ENCODE data around the gene PLCB4.

The PLCB4 gene

DNA sequence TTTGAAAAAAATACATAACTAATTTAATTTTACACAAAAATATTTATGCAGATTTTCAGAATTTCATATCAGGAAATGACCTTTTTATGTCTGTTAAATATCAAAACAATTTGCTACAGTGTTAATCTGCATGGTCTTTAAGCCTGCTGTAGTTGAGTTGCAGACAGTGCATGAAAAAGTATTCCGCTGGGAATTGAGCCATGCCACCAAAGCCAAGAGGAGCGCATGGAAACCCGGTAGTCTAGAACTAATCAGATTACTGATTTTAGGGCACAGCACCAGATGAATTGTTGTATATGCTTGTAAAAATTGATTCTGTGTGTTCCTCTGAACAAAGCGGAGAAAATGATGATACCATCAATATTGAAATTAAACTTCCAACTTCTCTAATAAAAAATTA, 411.2 kb downstream of the PLCB4 start:
- no peak overlapping the region for H3K4me3 Mint-ChIP-seq
- DNase-seq (ENCODE audit: low spot score in 2 of 2) (no peak), ATAC-seq (no peak)
- H3K4me1 Mint-ChIP-seq = no peaks in the 10 kb centered on the region
- peaks cover 9% of the 10 kb centered on the region for H3K9me3 Mint-ChIP-seq
- H3K36me3 Mint-ChIP-seq = no peaks in the 10 kb centered on the region
- H3K27ac Mint-ChIP-seq = no peak overlapping the region

DNA sequence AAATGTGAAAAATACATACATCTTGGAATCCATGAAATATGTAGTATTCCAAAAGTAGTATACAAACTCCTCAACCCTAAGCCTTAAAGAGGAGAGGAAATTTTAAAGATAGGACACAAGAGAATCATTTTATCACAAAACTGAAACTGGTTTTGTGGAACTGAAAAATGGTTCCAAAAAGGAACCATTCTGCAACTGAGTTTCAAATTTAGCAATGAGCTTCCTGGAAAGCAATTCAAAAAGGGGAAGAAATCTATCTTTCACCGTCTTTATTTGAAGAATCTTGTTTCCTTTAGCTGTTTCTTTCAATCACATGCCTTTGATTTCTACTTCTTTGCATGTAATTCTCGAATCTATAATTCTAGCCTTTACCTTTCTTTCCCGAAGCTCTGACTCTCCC, 413.3 kb downstream of the PLCB4 start:
- ATAC-seq = no peak
- H3K9me3 Mint-ChIP-seq = peaks cover 10% of the 10 kb centered on the region
- H3K4me3 Mint-ChIP-seq = no peak overlapping the region
- H3K27ac Mint-ChIP-seq = no peak overlapping the region
- no peaks in the 10 kb centered on the region for H3K4me1 Mint-ChIP-seq
- H3K36me3 Mint-ChIP-seq = no peaks in the 10 kb centered on the region
- DNase-seq (ENCODE audit: low spot score in 2 of 2) = no peak

- Mint-ChIP-seq H3K4me3 (no peak overlapping the region), H3K27ac (no peak overlapping the region), H3K4me1 (no peaks in the 10 kb centered on the region), H3K9me3 (peaks cover 10% of the 10 kb centered on the region), H3K36me3 (no peaks in the 10 kb centered on the region)
- ATAC-seq (no peak), DNase-seq (ENCODE audit: low spot score in 2 of 2) (no peak)
Observed at GRCh38 chr20:9483131-9483530, 414.2 kb downstream of the PLCB4 start.

GRCh38 chr20:9485614-9486340, 416.9 kb downstream of the PLCB4 start:
- no peak for ATAC-seq
- H3K36me3 Mint-ChIP-seq = no peaks in the 10 kb centered on the region
- H3K9me3 Mint-ChIP-seq = peaks cover 15% of the 10 kb centered on the region
- no peak for DNase-seq (ENCODE audit: low spot score in 2 of 2)
- no peak overlapping the region for H3K27ac Mint-ChIP-seq
- no peaks in the 10 kb centered on the region for H3K4me1 Mint-ChIP-seq
- no peak overlapping the region for H3K4me3 Mint-ChIP-seq

GRCh38 chr20:9487231-9487630, 418.3 kb downstream of the PLCB4 start:
- H3K36me3 Mint-ChIP-seq = no peaks in the 10 kb centered on the region
- peaks cover 15% of the 10 kb centered on the region for H3K9me3 Mint-ChIP-seq
- DNase-seq (ENCODE audit: low spot score in 2 of 2) (no peak), ATAC-seq (no peak)
- H3K4me3 Mint-ChIP-seq = no peak overlapping the region
- no peaks in the 10 kb centered on the region for H3K4me1 Mint-ChIP-seq
- H3K27ac Mint-ChIP-seq = no peak overlapping the region

DNA sequence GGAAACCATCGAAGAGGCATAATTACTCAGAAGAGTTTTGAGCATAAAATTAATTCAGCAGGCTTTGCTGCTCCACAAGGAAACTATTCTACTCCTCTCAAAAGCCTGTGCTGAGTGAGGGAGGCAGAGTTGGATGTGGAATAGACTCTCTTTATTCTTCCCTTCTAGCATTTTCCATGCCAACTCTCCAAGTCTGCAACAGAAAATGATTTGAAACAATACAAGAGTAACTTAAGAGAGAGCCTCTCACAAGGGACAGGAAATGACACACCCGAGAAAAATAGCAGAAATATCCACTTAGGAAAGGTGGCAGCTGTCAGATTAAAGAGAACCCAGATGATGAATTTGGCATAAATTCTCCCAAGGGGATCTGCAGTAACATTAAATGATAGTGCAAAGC, 419.2 kb downstream of the PLCB4 start:
- DNase-seq (ENCODE audit: low spot score in 2 of 2) (no peak), ATAC-seq (no peak)
- H3K27ac Mint-ChIP-seq = no peak overlapping the region
- peaks cover 12% of the 10 kb centered on the region for H3K9me3 Mint-ChIP-seq
- no peaks in the 10 kb centered on the region for H3K36me3 Mint-ChIP-seq
- H3K4me3 Mint-ChIP-seq = no peak overlapping the region
- H3K4me1 Mint-ChIP-seq = no peaks in the 10 kb centered on the region

DNA sequence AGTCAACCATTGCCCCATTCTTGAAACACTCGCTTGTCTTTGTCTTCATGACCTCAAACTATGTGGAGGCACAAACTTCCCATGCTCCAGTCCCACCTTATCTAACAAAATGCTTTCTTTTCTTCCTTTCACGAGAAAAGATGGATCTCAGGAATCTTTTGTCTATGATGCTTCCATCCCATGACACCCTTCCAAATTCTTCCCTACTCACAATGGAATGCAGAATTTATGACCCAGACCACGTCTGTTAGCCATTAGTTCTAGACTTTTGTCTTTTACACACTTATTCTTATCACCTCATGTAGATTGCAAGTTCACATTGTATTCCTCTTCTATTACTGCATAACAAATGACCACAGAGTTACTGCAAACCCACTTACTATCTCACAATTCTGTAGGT, 421.3 kb downstream of the PLCB4 start:
- ATAC-seq = no peak
- no peak for DNase-seq (ENCODE audit: low spot score in 2 of 2)
- Mint-ChIP-seq H3K36me3 (no peaks in the 10 kb centered on the region), H3K27ac (no peak overlapping the region), H3K4me3 (no peak overlapping the region), H3K4me1 (no peaks in the 10 kb centered on the region), H3K9me3 (peaks cover 12% of the 10 kb centered on the region)

DNA sequence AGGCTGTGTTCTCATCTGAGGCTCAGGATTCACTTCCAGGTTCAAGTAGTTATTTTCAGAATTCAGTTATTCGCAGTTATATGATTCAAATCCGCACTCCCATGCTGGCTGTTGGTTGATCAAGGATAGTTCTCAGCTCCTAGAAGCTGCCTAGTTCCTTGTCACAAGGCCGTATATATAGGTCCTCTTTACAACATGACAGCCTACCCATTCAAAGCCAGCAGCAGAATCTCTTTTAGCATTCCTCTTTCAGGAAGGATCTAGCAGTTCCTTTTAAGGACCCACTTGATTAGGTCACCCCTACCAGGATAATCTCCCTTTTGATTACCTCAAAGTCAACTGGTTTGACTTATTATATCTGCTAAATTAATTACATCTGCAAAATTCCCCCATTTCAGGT, 421.7 kb downstream of the PLCB4 start:
- Mint-ChIP-seq H3K4me1 (no peaks in the 10 kb centered on the region), H3K4me3 (no peak overlapping the region), H3K9me3 (peaks cover 12% of the 10 kb centered on the region), H3K27ac (no peak overlapping the region), H3K36me3 (no peaks in the 10 kb centered on the region)
- DNase-seq (ENCODE audit: low spot score in 2 of 2) (no peak), ATAC-seq (no peak)

GRCh38 chr20:9491324-9491723, 422.4 kb downstream of the PLCB4 start:
- DNase-seq (ENCODE audit: low spot score in 2 of 2) = no peak
- H3K27ac Mint-ChIP-seq = no peak overlapping the region
- no peaks in the 10 kb centered on the region for H3K36me3 Mint-ChIP-seq
- peaks cover 14% of the 10 kb centered on the region for H3K9me3 Mint-ChIP-seq
- H3K4me1 Mint-ChIP-seq = no peaks in the 10 kb centered on the region
- ATAC-seq = no peak
- H3K4me3 Mint-ChIP-seq = no peak overlapping the region

GRCh38 chr20:9492067-9492466, 423.2 kb downstream of the PLCB4 start:
- H3K4me3 Mint-ChIP-seq = no peak overlapping the region
- H3K4me1 Mint-ChIP-seq = no peaks in the 10 kb centered on the region
- DNase-seq (ENCODE audit: low spot score in 2 of 2) (no peak), ATAC-seq (no peak)
- H3K36me3 Mint-ChIP-seq = no peaks in the 10 kb centered on the region
- H3K27ac Mint-ChIP-seq = no peak overlapping the region
- peaks cover 12% of the 10 kb centered on the region for H3K9me3 Mint-ChIP-seq

DNA sequence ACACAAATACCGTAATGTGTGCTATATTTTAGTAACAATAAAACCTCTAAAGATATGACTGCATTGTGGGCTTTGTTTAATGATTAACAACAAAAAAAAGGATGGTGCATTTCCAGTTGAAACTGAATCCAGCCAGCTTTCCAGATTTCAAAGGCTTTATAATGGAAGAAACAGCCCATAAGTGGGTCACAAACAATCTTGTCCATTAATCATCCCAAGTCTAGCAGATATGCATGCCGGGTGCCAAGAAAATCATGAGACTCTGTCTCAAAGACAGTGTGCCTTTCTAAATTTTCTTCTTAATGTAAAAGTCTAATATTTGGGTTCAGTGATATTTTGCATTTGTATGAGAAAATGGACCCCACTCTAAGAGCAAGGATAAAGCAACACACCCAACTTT, 424.9 kb downstream of the PLCB4 start:
- Mint-ChIP-seq H3K27ac (no peak overlapping the region), H3K4me1 (no peaks in the 10 kb centered on the region), H3K4me3 (no peak overlapping the region), H3K9me3 (peaks cover 12% of the 10 kb centered on the region), H3K36me3 (no peaks in the 10 kb centered on the region)
- DNase-seq (ENCODE audit: low spot score in 2 of 2) (no peak), ATAC-seq (no peak)

DNA sequence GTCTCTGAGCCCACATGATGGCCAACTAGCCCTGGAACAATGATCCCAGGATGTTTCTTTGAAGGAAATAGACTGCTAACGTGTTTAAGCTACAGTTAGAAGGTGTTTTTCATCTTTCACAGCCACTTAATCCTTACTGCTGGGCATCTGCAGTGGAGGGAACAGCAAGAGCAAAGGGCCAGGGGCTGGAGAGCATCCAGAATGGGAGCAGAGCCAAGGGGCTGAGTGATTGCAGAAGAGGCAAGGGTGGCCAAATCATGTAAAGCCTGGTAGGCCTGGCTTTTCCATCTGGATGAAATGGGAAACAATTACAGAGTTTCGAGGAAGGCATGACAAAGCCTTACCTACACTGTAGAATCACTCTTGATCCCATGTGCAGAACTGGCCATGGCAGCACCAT, 426.8 kb downstream of the PLCB4 start:
- H3K36me3 Mint-ChIP-seq = no peaks in the 10 kb centered on the region
- no peaks in the 10 kb centered on the region for H3K4me1 Mint-ChIP-seq
- no peak overlapping the region for H3K4me3 Mint-ChIP-seq
- no peak overlapping the region for H3K27ac Mint-ChIP-seq
- peaks cover 7% of the 10 kb centered on the region for H3K9me3 Mint-ChIP-seq
- ATAC-seq (no peak), DNase-seq (ENCODE audit: low spot score in 2 of 2) (no peak)

- Mint-ChIP-seq H3K4me3 (no peak overlapping the region), H3K4me1 (no peaks in the 10 kb centered on the region), H3K27ac (no peak overlapping the region), H3K9me3 (peaks cover 7% of the 10 kb centered on the region), H3K36me3 (no peaks in the 10 kb centered on the region)
- DNase-seq (ENCODE audit: low spot score in 2 of 2) = no peak
- ATAC-seq = no peak
Observed at GRCh38 chr20:9496155-9496554, 427.3 kb downstream of the PLCB4 start.

DNA sequence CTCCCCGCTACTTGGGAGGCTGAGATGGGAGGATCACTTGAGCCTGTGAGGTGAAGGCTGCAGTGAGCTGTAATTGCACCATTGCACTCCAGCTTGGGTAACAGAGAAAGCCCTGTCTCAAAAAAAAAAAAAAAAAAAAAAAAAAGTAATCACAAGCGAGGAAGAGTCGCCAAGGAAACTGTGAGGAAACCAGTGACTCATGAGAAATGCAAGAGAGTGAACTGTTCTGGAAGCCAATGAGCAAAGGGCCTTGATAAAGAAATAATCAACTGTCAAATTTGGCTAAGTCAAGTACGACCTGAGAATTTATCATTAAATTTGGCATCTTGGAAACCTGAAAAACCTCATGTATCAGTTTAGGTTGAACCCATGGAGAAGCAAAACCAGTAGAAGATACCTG, 429.4 kb downstream of the PLCB4 start:
- no peak overlapping the region for H3K27ac Mint-ChIP-seq
- no peak overlapping the region for H3K4me3 Mint-ChIP-seq
- ATAC-seq (no peak), DNase-seq (ENCODE audit: low spot score in 2 of 2) (no peak)
- peaks cover 10% of the 10 kb centered on the region for H3K9me3 Mint-ChIP-seq
- H3K4me1 Mint-ChIP-seq = no peaks in the 10 kb centered on the region
- no peaks in the 10 kb centered on the region for H3K36me3 Mint-ChIP-seq

DNA sequence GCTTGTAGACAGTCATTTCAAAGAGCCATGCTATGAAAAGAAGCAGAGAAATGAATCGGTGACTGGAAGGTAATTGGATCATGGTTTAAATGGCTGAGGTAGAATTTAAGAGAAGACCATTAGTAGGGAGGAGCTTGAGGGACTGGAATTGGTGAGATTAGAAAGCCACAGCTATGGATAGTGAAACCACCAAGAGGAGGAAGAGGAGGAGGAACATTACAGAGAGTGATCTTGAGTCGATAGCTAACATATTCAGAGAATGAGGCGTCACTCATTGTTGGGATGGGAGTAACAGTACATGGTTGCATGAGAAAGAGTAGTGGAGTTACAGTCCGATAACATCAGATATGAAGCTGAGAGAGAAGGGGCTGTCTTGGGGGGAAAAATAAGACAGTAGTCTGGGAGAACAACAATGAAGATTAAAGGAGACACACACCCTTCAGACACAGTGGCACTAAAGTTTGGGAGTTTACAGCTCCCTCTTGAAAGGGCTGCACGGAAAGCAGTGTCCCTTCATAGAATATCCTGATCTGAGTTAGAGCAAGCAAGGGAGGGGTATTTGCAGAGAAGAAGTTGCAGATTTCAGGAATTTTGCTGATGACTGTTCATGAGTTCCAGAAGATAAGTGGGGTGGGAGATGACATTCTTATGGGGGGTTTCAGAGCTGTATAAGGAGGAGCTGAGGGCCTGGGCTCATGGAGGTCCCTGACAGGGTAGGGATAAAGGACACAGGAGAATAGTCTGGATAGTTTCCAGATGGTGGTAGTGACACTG, 430.4 kb downstream of the PLCB4 start:
- H3K27ac Mint-ChIP-seq = no peak overlapping the region
- no peaks in the 10 kb centered on the region for H3K4me1 Mint-ChIP-seq
- ATAC-seq (no peak), DNase-seq (ENCODE audit: low spot score in 2 of 2) (no peak)
- peaks cover 10% of the 10 kb centered on the region for H3K9me3 Mint-ChIP-seq
- no peaks in the 10 kb centered on the region for H3K36me3 Mint-ChIP-seq
- no peak overlapping the region for H3K4me3 Mint-ChIP-seq

- no peaks in the 10 kb centered on the region for H3K36me3 Mint-ChIP-seq
- no peak overlapping the region for H3K4me3 Mint-ChIP-seq
- no peaks in the 10 kb centered on the region for H3K4me1 Mint-ChIP-seq
- peaks cover 10% of the 10 kb centered on the region for H3K9me3 Mint-ChIP-seq
- ATAC-seq = no peak
- no peak for DNase-seq (ENCODE audit: low spot score in 2 of 2)
- no peak overlapping the region for H3K27ac Mint-ChIP-seq
Observed at GRCh38 chr20:9500121-9500520, 431.2 kb downstream of the PLCB4 start.
